GM21367 (cell line): ENCODE data around the gene SMAD4.
"Not testable (repeated sequence)": the region's sequence is repeated elsewhere in the genome, so short reads cannot be mapped to it uniquely, and the experiment has no call there.

Source experiments
- ATAC-seq: cut with Tn5 transposase; IDR thresholded peaks from one replicate; pipeline ENCODE4 v1.9.1; 2021; ENCODE audit not compliant: unreplicated experiment

Gene SMAD4

GRCh38 chr18:51068105-51068504 lies 38.1 kb downstream of the SMAD4 start:
- no peak for ATAC-seq

DNA sequence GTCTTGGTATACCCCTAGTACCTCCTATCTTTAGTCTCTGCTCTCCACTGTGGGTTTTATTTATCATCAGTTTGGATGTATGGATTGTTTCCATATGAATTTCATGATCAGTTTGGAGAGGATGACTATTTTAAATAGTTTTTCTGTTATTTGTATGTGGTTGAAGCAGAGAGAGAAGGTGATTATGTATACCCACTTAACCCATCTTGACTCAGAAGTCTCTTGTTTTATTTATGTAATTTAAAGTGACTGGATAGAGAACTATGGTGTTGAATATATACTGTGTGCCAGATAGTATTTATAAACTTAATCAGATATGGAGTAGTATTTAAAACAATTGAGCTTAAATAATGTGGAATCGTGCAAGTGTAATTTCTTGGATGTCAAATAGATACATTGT lies 39.9 kb downstream of the SMAD4 start:
- no peak for ATAC-seq

GRCh38 chr18:51070545-51070944 lies 40.5 kb downstream of the SMAD4 start:
- ATAC-seq: no peak

- no peak for ATAC-seq
Observed at GRCh38 chr18:51072586-51073313, 42.7 kb downstream of the SMAD4 start.

- ATAC-seq: peak; percentile 64
Observed at GRCh38 chr18:51074605-51075004, 44.6 kb downstream of the SMAD4 start.

- ATAC-seq: no peak
Observed at GRCh38 chr18:51076503-51076902, 46.5 kb downstream of the SMAD4 start.

DNA sequence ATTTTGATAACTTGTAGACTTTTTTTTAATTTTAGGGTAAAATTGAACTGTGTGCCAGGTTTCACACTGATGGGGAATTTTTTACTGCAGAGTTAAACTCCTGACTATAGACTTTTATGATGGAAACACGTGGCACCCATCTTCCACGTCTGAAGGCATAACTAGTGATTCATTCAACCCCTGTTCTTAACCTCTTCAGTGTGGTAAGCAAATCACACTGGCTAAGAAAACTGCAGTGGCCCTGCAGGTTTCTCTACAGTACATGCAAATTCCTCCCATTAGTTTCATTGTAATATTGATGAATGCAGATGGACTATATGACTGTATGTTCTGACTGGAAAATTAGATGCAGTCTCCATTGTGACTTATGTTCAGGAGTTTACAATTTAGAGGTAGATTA lies 47.2 kb downstream of the SMAD4 start:
- peak; percentile 67 for ATAC-seq

DNA sequence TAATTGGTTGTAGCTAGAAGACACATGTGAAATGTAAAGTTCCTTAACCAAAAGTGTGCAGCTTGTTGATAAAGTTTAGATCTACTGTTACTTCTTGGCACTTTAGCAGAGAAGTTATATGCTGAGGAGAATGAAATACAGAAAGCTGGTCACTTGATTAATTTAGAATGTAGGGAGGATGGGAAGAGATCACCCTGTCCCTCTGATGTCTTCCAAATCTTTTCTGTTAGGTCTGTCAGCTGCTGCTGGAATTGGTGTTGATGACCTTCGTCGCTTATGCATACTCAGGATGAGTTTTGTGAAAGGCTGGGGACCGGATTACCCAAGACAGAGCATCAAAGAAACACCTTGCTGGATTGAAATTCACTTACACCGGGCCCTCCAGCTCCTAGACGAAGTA lies 48.0 kb downstream of the SMAD4 start:
- ATAC-seq: no peak

GRCh38 chr18:51082571-51083267 lies 52.7 kb downstream of the SMAD4 start:
- ATAC-seq: peak; percentile 70

- ATAC-seq: no peak
Observed at GRCh38 chr18:51083398-51083797, 53.4 kb downstream of the SMAD4 start.

GRCh38 chr18:51088410-51088809 lies 58.4 kb downstream of the SMAD4 start:
- no peak for ATAC-seq

- ATAC-seq: no peak
Observed at GRCh38 chr18:51089691-51090090, 59.7 kb downstream of the SMAD4 start.

DNA sequence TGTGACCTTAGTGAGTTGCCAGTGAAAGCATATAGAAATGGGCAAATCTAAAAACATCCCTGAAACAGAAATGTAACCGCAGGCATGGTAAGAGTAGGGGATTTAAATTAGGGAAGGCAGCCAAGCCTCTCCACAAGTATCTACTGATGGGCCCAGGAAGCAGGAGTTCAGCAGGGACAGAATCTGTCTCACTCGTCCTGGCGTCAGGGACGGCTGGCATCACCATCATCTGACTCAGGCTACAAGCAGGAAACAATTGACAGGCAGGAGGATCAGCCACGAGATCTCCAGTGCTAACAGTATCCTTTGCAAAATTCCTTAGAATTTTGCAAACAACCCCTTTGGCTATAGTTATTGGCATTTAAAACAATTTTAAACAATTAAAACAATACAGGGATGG lies 61.3 kb downstream of the SMAD4 start:
- no peak for ATAC-seq

DNA sequence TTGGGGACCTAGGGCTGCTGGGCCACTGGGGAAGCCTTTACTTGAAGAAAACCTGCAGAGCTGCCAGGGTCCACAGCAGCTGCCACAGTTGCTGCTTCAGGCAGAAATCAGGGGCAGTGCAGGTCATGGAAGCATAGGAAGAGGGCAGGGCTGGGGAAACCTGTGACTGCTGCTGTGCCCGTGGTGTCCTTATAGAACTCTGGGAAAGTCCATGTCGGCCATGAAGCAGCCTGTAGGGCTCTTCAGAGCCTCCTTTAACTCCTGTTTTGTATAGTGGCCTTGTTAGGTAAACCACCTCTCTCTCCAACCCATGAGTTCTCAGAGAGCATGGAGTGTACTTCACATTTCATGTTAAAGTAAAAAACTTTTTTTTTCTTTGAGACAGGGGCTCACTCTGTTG lies 62.1 kb downstream of the SMAD4 start:
- no peak for ATAC-seq

DNA sequence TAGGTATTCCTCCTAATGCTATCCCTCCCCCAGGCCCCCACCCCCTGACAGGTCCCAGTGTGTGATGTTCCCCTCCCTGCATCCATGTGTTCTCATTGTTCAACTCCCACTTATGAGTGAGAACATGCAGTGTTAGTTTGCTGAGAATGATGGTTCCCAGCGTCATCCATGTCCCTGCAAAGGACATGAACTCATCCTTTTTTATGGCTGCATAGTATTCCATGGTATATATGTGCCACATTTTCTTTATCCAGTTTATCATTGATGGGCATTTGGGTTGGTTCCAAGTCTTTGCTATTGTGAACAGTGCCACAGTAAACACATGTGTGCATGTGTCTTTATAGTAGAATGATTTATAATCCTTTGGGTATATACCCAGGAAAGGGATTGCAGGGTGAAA lies 63.0 kb downstream of the SMAD4 start:
- ATAC-seq: not testable (repeated sequence)

DNA sequence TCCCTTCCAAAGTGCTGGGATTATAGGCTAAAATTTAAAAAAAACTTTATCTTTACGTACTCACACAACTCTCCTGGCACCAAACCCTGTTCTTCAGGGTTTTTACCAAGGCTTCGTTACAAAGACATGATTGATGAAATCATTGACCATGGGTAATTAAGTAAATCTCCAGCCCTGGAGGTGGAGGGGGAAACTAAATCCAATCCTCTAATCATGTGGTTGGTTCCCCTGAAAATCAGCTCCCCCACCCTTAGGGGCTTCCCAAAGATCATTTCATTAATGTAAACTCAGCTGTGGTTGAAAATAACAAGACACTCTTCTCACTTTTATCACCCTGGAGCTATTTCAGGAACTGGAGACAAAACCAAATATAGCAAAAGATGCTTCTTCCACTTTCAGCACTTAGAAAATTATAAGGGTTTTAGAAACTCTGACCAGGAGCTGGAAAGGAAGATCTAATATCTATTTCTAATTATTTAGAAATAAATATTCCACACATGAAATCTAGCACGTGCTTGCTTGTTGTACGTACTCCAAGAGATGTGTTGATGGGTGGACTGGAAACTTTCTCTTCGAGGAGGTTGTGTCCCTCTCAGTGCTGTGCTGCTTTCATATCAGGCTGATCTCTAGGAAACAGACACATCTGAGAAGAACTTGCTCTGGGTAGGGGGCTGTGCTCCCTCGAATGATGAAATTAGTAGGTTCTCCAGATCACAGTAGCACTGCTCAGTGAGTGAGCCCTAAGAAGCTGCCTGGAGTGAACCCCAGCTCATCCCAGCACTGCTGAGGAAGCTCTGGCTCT lies 67.2 kb downstream of the SMAD4 start:
- ATAC-seq: no peak

DNA sequence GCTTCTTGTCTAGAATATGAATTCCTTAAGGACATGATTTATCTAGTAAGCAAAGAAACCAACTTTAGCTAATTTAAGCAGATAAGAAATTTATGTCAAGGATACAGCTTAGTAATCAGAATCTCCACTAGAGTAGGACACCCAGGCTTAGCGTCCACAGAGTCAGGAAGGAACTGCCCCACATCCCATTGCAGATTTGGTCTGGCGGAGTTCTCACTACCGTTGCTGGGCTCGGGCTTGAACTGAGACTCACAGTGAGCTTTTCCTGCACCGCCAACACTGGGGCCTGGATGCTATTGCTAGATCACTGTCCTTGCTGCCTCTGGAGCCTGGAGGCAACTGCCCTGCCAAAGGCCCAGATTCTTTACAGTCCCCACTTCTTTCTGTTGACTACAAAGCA lies 68.1 kb downstream of the SMAD4 start:
- no peak for ATAC-seq

DNA sequence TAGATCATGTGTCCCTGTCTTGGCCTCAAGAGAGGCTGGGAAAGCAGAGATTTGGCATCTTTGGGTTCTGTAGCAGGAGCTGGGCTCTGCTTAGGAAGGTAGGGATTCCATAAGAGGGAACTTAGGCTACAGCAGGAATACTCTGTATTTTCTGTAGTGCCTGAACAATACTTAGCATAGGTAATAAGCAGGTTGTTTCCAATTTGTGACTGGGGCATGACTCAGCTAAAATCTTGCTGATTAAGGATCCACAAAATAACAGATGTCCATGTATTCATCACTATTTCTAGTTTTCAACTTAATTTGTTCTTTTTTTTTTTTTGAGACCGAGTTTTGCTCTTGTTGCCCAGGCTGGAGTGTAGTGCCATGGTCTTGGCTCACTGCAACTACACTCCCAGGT lies 68.5 kb downstream of the SMAD4 start:
- ATAC-seq: no peak

GRCh38 chr18:51100385-51101120 lies 70.5 kb downstream of the SMAD4 start:
- no peak for ATAC-seq

GRCh38 chr18:51107082-51107481 lies 77.1 kb downstream of the SMAD4 start:
- no peak for ATAC-seq

DNA sequence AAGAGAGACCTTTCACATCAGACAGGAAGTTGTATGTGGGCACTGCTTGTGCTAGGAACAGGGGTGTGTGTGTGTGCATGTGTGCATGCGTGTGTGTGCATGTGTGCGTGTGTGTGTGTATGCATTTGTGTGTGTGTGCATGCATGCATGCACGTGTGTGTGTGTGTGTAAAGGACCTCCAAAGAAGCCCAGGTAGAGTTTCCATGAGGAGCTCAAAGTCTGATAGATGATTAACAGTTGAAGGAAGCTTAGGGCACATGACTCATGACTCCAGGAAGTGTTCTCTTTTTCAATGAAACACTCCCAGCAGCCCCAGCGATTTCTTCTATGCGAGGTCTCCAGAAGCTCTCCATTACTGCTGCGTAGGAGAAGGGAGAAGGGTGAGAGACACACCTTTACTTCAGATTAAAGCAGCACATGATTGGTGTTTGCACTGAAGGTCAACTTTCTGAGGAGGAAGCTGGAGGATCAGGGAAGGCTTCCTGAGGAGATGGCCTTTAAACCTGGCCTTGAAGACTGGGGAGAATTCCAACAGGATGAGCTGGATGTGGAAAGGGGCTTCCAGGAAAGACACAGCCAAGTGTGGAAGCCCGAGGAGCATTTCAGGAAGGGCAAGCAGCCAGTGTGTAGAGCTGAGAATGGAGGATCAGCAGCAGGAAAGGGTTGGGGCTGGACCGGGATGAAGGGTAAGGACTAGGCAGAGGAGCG lies 77.7 kb downstream of the SMAD4 start:
- no peak for ATAC-seq
